GM23248 (cell line): ENCODE data around the gene ANOS1.

Experiments
- EZH2 ChIP-seq: fragments of 200-600 bp; sonication (generic); IDR thresholded peaks from 2 replicates; pipeline ENCODE4 v1.6.1; 2018; ENCODE audit warnings: antibody characterized with exemption, mild to moderate bottlenecking; ENCODE audit not compliant: insufficient read depth, poor library complexity, severe bottlenecking
- EZH2phosphoT487 ChIP-seq: fragments of 200-600 bp; sonication (generic); IDR thresholded peaks from 2 replicates; pipeline ENCODE4 v1.6.1; 2018; ENCODE audit warnings: antibody characterized with exemption, moderate library complexity, mild to moderate bottlenecking, low read depth; ENCODE audit not compliant: insufficient read depth

GRCh38 chrX:8721536-8721935, 10.4 kb downstream of the ANOS1 start:
- TF ChIP-seq EZH2 (no peak), EZH2phosphoT487 (no peak)
